B cell (primary cell): ENCODE results near the gene ARGLU1.

ENCODE experiments used
- CTCF ChIP-seq: fragments of 200-600 bp; IDR thresholded peaks from one replicate; pipeline ENCODE4 v1.8.0; 2022; ENCODE audit warnings: antibody characterized with exemption, mild to moderate bottlenecking
- EZH2 ChIP-seq: IDR thresholded peaks from 2 replicates; pipeline ENCODE4 v1.6.1; 2012; ENCODE audit warnings: borderline replicate concordance, low read depth, mild to moderate bottlenecking, moderate library complexity, low read length; ENCODE audit not compliant: insufficient read depth, poor library complexity, severe bottlenecking

- TF ChIP-seq CTCF (peak; percentile 96), EZH2 (no peak)
These were observed 31.5 kb downstream of the ARGLU1 start for GRCh38 chr13:106536244-106537034.
